HG02610 (cell line): ENCODE measurements around the gene LMBRD1.
"Not testable (repeated sequence)": the region's sequence is repeated elsewhere in the genome, so short reads cannot be mapped to it uniquely, and the experiment has no call there.

Experiments used
- ATAC-seq: cut with Tn5 transposase; IDR thresholded peaks from one replicate; pipeline ENCODE4 v1.9.1; 2021; ENCODE audit warnings: mild to moderate bottlenecking, moderate library complexity; ENCODE audit not compliant: unreplicated experiment

The LMBRD1 gene

DNA sequence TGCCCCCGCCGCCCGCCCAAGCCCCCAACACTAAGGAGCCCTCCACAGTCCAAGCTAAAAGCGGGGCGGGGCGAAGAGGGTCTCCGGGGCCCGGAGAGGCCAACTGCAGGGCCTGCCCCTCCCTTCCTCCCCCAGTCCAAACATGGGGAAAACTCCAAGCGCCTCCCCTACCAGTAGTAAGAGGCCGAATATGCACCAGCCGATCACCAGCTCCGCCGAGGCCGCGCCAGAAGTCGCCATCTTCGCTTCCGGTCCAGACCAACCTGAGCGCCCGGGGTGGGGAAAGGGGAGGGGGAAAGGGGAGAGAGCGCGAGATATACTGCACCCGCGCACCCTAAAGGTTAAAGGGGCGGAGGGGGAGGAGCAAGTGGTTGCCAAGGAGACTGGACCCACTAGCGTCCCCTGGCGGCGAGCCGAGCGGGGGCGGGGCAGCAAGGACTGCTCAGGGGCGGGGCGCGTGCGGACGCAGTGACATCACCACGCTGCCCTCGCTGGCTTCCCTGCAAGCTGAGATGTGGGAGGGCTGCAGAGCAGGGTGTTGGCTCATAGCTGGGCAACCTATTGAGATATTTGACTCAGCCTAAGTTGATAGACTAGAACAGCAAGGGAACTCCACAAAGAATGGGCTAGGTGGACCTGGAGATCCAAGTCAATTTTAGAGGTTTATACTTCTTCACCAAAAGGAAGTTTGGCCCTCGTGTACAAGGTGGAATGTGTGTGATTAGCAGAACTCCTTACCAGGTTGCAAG is at the start of gene LMBRD1:
Gene LMBRD1 (minus strand): TSS at position 369 of the 749 bp plus-strand sequence. CDS start 129 bp downstream, at position 240.
- peak; percentile 94 for ATAC-seq

DNA sequence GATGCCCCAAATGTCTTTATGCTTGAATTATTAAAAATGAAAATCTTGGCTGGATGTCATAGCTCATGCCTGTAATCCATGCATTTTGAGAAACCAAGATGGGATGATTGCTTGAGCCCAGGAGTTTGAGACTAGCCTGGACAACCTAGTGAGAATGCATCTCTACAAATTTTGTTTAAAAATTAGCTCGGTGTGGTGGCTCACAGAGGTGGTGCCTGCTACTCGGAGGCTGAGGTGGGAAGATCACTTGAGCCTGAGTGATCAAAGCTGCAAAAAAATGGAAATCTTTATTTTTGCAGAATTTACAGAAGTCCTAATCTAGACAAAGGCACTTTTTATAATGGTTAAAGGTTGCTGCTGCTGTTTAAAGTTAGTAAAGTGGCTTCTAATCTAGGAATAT is 49.5 kb upstream of the LMBRD1 start:
- no peak for ATAC-seq

DNA sequence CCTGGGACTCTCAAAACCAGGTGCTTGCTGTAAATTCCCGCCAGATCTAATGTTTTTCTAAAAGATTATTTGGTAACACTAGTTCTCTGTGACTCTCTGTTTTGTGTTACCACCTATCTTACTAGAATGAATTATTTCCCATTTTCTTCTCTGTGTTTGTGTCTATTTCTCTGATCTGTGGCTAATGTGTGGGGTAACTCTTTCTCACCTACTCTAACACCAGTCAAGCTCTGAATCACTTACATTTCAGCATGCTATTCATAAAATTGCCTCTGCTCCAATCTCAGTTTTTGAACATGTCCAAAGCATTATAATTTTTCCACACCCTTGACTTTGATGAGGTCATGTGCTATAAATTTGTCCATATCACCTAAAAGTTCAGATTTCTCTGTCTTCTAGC is 46.4 kb upstream of the LMBRD1 start:
- ATAC-seq, result no peak

DNA sequence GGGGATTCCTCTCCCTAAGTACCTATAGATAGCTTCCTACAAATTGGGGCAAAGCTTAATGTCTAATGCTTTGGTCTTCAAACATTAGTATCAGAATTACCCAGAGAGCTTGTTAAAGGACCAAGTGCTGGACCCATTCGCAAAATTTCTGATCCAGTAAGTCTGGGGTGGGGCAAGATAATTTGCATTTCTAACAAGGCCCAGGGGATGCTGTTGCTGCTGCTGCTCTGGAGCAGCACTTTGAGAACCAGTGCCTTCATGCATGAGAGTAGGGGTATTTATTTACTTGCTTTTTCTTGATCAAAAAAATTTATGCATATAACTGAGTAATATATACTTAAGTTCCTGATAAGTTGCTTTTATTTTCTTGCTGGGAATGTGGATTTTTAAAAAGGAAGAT is 45.1 kb upstream of the LMBRD1 start:
- no peak for ATAC-seq

DNA sequence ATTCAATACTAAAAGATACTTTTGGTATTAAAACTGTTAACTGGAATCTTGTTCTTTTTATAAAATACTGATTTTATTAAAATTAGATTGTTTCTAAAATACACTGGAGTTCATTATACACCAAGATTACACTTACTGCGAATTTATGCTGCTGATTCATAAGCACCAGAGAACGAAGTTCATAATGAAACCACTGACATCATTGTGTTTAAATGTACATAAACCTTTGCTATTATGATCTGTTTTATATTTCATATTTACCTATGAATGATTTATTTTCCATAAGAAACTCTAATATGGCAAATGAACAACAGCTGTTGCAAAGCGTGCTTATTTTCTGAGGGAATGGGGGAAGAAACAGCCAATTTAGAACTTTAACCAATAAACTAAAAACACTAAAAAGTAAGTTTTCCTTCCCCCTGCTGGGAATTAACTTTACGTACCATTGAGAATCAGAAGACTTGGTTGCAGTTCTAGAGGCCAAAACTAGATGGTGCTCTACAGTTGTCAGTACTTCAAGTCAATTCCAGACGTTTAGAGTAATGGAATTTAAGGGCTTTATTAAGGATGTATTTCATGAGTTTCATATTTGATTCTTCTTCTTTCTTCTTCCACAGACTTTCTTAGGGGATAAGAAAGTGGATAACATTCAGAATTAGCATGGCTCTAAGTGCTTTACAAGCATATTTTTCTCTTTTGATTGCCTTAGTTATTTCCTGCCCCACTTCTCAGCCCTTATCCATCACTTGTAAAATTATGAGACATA is 38.8 kb upstream of the LMBRD1 start:
- ATAC-seq, result peak; percentile 84

DNA sequence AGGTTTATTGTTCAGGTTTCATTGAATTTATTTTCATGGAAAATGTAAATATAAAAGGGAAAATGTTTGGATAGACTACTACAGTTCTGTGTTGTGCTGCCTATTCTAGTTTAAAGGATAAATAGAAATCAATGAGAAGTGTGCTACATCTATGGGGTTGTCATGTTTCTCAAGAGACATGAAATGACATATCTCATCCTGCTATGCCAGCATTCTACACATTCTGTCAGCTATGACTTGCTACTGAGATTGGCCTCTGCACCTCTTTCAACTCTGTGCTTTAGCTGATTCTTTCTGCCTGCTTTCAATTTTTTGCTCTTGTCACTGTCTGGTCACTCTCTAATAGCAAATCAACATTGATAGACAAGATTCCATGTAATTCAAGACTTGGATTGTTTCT is 35.7 kb upstream of the LMBRD1 start:
- ATAC-seq, result no peak

DNA sequence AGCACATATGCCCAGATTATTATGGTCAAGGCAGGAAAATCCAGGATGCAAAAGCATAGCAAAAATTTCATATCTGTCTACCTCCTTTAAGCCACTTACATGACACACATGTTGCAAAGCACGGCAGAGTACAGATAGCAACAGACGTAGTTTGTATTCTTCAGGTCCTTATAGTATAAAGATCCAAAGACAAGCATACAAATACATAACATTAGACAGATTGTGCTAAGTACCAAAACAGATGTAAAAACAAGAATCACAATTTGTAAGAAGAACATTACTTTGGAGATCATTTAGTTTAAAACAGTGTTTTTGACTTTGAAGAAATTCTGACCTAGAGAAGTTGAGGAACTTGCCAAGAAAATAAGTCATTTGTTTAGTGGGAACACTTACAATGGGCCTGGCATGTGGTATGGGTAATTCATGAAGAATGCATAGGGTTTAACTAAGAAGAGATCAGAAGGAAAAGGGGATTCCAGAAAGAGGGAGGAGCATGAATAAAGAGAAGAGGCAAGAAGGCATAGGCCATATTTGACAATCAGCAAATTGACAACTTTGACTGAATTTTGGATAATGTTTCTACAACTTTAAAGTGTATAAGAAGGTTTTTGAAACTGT is 30.6 kb upstream of the LMBRD1 start:
- ATAC-seq, result no peak

DNA sequence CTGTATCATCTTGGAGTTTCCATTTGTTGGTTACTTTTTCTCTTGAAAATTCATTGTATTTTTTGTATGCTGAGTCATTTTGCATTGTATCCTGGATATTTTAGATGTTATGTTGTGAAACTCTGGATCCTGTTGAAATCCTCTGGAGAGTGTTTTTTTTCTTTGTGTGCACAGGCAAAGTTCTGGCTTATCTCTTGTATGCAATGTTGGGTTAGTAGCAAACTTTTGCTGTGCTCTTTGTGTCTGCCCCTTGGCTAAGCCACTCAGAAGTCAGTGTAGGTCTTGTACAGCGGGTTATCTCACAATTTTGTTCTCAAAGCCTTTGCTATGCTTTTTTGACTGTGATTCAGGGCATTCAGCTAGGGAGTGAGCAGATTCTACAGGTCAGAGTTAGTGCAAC is 29.1 kb upstream of the LMBRD1 start:
- no peak for ATAC-seq

DNA sequence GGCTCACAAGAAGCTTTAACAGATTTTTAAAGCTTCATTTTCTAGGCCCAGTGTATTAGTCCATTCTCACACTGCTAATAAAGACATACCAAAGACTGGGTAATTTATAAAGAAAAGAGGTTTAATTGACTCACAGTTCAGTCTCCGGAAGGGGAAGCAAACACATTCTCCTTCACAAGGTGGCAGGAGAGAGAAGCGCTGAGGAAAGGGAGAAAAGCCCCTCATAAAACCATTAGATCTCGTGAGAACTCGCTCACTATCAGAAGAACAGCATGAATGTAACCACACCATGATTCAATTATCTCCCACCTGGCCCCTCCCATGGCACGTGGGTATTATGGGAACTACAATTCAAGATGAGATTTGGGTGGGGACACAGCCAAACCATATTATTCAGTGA is 27.5 kb upstream of the LMBRD1 start:
- ATAC-seq, result not testable (repeated sequence)

DNA sequence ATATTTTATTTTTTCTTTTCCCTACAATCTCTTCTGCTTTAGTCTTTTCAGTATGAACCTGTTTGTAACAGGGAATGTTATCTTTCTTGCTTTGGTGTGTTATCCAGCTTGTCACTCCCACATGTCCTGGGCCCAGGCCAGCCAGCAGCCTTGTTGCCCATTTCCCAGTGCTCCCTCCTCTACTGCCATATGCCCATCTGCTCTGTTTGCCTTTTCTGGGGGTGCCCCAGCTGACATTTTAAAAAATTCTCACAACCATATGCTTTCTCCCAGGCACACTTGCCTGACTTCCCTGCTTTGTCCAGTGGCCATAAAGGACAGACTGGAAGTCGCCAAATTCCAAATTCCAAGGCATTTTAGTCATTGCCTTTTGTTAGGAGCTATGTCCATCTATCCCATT is 23.6 kb upstream of the LMBRD1 start:
- no peak for ATAC-seq

DNA sequence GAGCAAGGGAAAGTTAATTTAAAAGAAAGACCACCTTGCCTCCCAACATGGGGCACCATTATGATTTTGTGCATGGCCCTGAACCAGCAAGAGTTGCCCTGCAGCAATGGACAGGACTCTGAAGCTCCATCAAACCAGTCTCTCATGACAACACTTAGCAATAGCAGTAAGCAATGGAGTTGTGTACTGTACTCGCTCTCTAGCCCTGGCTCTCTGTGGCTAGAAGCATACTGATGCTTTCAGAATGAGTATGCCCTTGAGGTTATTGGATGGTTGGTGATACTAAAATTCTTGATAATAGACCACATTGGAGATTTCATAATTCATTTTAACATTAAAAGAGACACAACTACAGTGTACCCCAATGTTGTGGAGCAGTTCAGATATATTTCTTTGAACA is 23.2 kb upstream of the LMBRD1 start:
- ATAC-seq, result no peak

DNA sequence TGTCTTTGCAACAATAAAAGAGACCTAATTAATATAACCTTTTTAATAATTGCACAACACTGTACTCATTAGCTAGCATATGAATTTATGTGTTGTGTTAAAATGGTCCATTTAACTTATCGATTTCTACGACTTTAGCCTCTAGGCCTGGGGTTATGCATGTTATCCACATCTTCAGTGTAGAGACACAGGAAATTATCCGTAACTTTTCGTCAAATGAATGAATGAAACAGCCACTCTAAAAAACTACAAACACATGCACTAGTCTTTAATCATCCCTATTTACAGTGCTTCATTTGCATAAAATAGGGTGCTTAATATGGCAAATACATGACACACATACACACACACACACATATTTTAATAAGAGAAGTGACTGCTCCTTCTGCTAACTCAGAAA is 22.3 kb upstream of the LMBRD1 start:
- ATAC-seq, result no peak

DNA sequence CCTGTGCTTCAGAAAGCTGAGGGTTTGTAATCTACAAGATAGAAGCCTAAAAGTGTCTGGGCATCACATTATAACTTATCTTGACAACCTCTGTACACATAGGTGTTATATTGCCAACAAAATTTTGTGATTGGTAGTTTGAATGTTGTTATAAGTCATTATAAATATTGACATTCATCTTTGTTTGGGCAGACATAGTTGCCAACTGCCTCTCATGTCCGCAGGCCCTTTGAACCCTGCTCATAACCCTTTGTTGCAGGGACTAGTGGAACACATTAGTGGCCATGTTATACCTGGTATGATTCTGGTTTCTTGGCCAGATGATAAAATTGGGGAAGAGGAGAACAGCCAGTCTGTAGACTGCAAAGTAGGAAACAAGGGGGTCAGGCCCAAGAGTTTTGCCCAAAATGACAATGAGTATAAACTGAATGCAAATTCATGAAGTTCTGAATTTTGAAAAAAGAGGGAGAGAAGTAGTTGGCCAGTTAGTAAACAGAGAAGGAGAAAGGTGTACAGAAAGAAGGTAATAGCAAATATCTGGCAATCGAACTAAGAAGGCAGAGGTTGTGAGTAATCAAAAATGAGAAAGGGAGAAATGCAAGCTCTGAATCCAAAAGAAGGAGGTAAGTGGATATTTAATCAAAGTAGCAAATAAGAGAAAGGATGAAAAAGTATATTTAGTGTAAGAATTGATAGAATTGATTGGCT is 21.6 kb upstream of the LMBRD1 start:
- no peak for ATAC-seq

DNA sequence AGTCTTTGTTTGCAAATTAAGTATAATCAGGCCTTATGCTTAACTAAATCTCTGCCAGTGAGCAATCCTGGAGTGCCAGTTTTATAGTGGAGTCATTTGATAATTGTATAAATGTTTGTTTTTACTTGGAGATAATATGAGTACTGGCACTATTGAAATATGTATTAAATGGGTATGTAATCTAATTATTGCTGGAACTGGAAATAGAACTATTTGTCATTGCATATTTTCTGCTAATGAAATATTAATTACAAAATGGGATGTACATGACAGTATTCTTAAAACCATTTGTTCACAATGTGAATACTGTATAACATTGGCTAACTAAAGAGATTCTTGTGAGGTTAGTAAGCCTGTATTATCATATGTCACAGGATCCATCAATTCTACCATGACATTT is 20.5 kb upstream of the LMBRD1 start:
- no peak for ATAC-seq

DNA sequence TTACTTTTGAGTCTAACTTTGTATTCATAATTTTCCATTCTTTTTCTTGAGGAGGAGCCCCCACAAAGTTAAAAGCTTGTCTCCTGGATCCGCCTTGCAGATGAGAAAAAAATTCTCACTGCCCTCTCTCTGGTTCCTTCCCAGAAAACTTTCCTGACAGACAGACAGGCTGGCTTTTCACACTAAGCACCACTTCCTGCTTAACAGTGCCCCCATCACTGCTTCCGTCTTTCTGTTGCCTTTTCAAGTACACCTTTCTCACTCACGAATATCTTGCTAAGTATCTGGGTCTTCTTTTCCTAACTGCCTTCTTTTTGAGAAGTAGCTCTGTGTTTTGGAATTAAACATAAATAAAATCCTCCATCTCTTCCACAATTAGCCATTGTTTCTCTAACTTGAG is 19.8 kb upstream of the LMBRD1 start:
- peak; percentile 32 for ATAC-seq

DNA sequence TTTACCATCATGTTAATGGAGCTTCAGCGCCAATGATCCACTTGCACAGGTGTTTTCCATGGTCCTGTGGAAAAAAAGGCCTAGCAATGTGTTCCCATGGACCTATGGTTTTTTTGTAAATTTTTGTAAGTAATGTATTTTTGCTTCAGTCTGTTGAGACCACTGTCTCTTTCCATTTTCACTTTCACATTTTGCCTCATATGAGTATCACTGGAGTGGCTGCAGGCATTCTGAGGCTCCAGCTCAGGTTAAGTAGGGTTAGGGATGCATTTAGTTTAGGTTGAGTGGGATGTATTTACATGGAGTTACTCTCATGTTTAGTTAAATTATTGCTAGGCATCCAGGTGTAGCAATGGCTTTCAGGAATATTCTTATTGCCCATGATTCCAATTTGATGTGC is 19.2 kb upstream of the LMBRD1 start:
- ATAC-seq, result peak; percentile 76

DNA sequence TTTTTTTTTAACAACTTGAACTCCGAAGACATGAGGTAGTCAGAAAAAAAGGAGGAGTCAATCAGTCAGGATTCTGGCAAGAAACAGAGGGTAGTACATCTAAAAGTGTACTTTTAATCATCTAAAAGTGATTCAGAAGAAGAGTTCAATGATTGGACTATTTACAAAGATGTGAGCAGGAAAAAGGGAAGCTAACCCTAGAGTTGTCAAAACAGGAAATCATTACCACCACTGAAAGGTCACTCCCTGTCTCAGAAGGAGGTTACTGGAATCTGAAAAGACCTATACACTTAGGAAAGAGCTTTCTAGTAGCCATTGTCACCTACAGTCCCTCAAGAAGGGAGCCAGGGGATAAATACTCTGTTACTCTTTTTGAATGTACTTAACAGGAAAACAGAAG is 16.7 kb upstream of the LMBRD1 start:
- ATAC-seq, result peak; percentile 52

DNA sequence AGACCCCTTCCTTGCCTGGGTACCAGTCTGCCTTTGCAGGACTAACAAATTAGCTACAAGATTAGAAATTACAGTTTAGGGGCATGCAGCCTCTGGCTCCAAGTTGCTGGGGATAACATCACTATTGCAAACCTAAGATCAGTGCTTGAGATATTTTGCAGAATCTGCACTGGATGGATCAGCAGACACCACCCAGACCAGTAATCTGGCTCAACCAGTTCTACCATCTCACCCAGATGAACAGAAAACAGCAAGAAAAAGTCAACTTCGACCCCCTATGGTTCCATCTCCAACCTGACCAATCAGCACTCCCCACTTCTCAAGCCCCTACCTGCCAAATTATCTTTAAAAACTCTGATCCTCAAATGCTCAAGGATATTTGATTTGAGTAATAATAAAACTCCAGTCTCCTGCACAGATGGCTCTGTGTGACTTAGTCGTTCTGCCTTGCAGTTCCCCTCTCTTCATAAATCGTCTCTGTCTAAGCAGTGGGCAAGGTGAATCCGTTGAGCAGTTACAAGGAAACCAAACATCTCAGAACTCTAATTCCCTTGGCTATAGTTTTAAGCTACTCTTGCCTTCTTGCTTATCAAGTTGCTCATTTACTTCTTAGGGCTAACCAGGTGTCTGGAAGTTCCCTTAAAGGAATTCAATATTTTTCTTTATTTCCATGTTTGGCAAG is 16.1 kb upstream of the LMBRD1 start:
- no peak for ATAC-seq

DNA sequence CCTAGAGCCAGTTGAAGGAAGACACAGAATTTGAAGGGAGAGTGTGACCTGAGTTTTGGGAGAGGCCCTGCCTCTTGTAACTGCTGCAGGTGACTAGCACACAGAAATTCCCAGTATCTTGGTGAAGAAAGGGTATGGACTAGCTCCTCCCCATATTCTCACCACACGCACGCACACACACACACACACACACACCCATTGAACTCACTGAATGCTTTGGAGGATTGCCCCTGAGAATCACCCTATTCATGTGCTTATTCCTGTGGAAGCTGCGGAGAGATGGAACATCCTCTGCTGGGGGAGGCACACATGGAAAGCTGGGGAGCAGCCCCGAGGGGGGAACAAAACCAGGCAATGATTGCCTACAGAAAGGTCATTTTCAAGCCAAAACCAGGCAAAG is 6.2 kb upstream of the LMBRD1 start:
- ATAC-seq, result no peak

DNA sequence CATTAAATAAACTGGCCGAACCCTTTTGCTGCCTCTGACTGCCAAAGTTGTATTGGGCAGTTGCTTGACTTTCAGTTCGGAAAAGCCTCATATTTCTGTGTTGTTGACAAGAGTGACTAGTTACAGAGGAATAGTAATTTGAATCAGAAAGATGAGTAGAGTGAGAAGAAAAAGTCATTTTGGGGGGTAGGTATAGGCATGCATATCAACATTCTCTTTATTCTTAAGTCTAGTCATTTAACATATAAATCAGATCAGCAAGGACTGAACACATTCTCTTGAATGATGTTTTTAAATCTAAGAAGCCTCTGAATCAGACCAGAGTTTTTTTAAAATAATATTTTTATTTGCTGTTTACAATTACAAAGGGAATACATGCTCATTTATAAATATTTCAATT is 4.9 kb upstream of the LMBRD1 start:
- no peak for ATAC-seq

DNA sequence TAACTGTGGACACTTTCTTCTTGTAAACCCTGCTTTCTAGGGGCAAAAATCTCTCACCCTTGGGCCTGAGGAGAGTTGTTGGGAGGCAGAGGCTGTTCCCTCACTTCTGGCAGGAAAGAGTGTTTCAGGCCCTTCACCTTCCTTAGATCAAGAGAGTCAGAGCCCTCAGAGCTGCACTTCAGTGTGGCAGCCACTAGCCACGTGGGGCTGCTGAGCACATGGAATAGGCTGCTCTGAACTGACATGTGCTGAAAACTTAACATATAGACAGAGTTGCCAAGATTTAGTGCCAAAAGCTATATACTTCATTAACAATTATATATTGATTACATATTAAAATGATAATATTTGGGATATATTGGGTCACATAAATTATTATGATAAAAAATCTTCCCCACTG is 4.4 kb upstream of the LMBRD1 start:
- no peak for ATAC-seq
